ENCODE measurements around the gene FBL. TPM values are rescaled to one million over a fixed set of nuclear protein-coding genes. Genes with fewer than 3 reads are reported as not detected.

Gene FBL
- total and polyA plus RNA-seq, 7 donors = 70.3 to 267 (median 142) TPM

GRCh38 chr19:39828015-39828653 lies 18.0 kb downstream of the FBL start:
- H3K4me3 ChIP-seq = peak overlapping the region; percentile 34
- intact Hi-C loops (cut with DNase I) = no loop called here

GRCh38 chr19:39827216-39827615 lies 19.0 kb downstream of the FBL start:
- Histone ChIP-seq H3K9me3 (no peaks in the 10 kb centered on the region), H3K4me3 (no peak overlapping the region), H3K27me3 (ENCODE audit: insufficient read depth in 3 of 3, low read length in 2 of 3) (no peaks in the 10 kb centered on the region), H3K4me1 (peaks cover 38% of the 10 kb centered on the region), H3K27ac (no peak overlapping the region), H3K36me3 (ENCODE audit: insufficient read depth in 1 of 2, low read depth in 1 of 2) (peaks cover 6 to 70% of the 10 kb centered on the region in 2 donors)
- DNase-seq (no peak), ATAC-seq (no peak)
- intact Hi-C loops (cut with DNase I) = no loop called here
- no peak for TF ChIP-seq CTCF (IDR thresholded peaks at IDR 0.05)
- WGBS, 3 donors = 76 to 86% (median 78%) methylated on average over 13 of the region's 13 CpGs

More at GRCh38 chr19:39828015-39828653, 18.0 kb downstream of the FBL start:
- ATAC-seq (no peak), DNase-seq (peak in 1 of 2 donors; percentile 54)
- H3K36me3 ChIP-seq (ENCODE audit: insufficient read depth in 1 of 2, low read depth in 1 of 2) = peaks cover 6 to 67% of the 10 kb centered on the region in 2 donors
- no peaks in the 10 kb centered on the region for H3K27me3 ChIP-seq (ENCODE audit: insufficient read depth in 3 of 3, low read length in 2 of 3)
- 57 to 69% (median 64%) methylated on average over 26 of the region's 26 CpGs for WGBS, 3 donors
- H3K9me3 ChIP-seq = no peaks in the 10 kb centered on the region
- peaks cover 39% of the 10 kb centered on the region for H3K4me1 ChIP-seq
- H3K27ac ChIP-seq = peak overlapping the region; percentile 63
- TF ChIP-seq CTCF (IDR thresholded peaks at IDR 0.05) = no peak

- ATAC-seq = no peak
Measured at GRCh38 chr19:39826311-39826945, 19.8 kb downstream of the FBL start.

GRCh38 chr19:39825531-39826076 lies 20.6 kb downstream of the FBL start:
- intact Hi-C loops (cut with DNase I) = no loop called here
- ATAC-seq = no peak
- no peak for TF ChIP-seq CTCF (IDR thresholded peaks at IDR 0.05)
- Histone ChIP-seq H3K4me3 (peak overlapping the region; percentile 80), H3K27me3 (ENCODE audit: insufficient read depth in 3 of 3, low read length in 2 of 3) (no peaks in the 10 kb centered on the region), H3K9me3 (no peaks in the 10 kb centered on the region), H3K4me1 (peaks cover 26% of the 10 kb centered on the region), H3K27ac (peak overlapping the region; percentile 91), H3K36me3 (ENCODE audit: insufficient read depth in 1 of 2, low read depth in 1 of 2) (peaks cover 6 to 61% of the 10 kb centered on the region in 2 donors)
- peak in 1 of 2 donors; percentile 59 for DNase-seq
- WGBS, 3 donors = 70 to 85% (median 79%) methylated on average over 14 to 17 of the region's 17 CpGs

More at GRCh38 chr19:39826311-39826945, 19.8 kb downstream of the FBL start:
- intact Hi-C loops (cut with DNase I) = no loop called here
- Histone ChIP-seq H3K4me1 (peaks cover 32% of the 10 kb centered on the region), H3K27me3 (ENCODE audit: insufficient read depth in 3 of 3, low read length in 2 of 3) (no peaks in the 10 kb centered on the region), H3K27ac (peak overlapping the region; percentile 46), H3K9me3 (no peaks in the 10 kb centered on the region), H3K4me3 (no peak overlapping the region), H3K36me3 (ENCODE audit: insufficient read depth in 1 of 2, low read depth in 1 of 2) (peaks cover 6 to 70% of the 10 kb centered on the region in 2 donors)
- DNase-seq = peak in 1 of 2 donors; percentile 57
- no peak for TF ChIP-seq CTCF (IDR thresholded peaks at IDR 0.05)
- 80 to 88% (median 83%) methylated on average over 31 to 35 of the region's 35 CpGs for WGBS, 3 donors
